ENCODE results near the gene ECHDC3.

The ECHDC3 gene

DNA sequence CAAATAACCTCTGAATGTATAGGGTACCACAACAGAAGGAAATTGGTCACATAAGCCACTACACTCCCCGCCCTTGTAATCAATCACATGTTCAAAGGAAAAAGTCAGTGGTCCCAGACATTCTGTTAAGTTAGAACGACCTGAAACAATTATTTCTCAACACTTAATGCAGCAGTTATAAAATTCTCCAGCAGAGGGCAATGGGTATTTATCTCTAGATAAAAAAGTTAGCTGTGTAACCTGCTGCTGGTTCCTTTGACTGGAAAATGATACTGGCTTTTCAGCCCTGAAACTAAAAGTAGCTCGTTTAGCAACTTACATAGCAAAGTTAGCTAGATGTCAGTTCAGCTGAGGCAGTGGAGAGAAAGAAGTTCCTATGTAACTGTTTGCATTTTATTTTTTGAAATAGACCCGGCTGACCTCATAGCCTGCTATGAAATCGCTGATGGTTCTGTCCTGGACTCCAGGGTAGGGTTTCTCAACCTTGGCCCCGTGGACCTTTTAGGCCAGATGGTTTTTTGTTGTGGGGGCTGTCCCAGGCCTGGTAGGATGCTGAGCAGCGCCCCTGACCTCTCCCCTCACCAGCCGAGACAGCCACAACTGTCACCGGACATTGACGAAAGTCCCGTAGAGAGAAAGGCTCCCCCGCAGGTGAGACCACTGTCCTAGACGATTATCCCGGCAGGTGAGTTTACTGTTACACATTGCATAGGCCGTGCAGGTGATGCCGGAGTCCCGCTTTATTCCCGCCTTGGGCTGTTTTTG lies 40.8 kb downstream of the ECHDC3 start:
- DNase-seq (ENCODE audit: low spot score): no peak

DNA sequence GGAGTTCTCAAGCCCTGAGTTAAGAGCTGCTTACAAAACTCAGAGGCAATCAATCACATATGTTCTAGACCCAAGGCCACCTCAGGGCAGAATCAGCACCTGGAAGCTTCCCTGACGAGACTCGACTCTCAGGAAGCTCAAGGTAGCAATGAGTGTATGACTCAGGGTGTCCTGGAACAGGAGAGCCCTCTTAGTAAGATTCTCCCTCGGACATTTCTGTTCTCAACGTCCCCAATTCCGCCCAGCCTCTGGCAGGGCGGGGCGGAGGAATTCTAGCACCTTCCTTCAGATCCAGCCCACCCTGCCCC lies 41.3 kb downstream of the ECHDC3 start:
- DNase-seq (ENCODE audit: low spot score): no peak

DNA sequence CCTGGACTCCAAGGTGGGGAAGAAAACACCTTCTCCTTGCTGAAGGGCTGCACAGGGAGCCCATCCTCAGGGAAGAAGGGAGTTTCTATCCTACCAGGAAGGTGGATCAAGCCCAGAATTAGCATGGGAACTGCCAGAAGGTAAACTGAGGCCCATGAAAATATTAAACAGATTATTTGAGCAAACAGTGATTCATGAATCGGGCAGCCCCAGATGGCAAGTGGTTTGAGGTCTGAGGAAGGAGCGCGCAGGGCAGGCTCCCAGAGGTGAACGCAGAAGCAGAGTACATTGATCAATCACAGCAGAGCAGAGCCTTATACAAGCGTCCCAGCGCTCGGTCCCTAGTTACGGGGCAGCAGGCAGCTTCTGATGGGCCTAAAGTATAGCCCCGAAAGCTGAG lies 45.2 kb downstream of the ECHDC3 start:
- DNase-seq (ENCODE audit: low spot score): no peak

DNA sequence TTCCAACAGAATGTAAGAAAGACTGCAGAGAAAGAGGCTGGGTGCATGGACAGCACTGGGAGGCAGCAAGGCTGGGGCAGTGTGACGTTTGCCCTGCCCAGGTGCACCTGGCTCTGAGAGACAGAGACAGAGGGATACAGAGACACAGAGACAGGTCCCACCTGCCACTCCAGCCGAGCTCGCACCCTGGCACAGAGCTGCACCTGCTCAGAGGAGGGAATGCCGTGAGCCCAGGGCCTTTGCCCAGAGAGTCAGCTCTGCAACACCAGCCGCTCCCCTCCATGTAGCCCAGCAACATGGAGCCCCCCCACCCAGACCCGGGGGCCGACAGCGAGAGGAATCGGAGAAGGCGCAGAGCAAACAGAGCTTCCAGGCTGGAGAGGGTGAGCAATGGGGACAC lies 45.7 kb downstream of the ECHDC3 start:
- DNase-seq (ENCODE audit: low spot score): no peak

DNA sequence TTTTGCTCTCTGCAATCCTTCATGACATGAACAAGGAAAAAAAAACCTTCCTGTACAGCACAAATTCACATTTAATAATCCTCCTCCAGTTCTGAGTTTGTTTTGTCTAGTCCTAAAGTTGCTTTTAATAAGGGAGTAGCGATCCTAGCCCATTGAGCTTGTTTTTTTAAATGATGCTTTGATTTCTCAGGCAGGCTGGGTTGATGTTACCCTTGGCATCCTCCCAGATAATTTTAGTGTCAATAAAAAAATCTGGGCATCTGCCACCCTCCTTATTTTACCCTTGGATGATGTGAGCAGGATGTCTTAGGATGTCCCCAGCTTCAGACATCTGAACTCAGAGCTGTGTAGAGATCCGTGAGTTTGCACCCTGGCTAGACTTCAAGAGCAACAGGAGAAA lies 47.1 kb downstream of the ECHDC3 start:
- DNase-seq (ENCODE audit: low spot score): no peak

DNA sequence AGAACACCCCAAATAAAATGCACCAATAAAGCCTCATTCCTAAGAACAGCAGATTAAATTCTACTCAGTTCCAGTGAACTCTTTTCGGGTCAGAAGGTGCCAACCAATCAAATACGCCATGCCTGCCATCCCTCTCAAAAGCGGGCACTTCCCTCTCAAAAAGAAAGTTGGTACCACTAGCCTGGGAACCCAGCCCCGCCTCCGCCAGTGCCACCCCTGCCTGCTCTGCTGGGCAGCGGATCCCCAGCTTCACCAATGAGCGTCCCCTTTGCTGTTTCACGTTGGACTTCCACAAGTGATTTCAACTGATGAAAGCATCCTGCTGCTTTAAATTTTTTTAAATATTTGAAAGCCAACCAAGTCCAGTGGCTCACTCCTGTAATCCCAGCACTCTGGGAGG lies 47.8 kb downstream of the ECHDC3 start:
- no peak for DNase-seq (ENCODE audit: low spot score)

DNA sequence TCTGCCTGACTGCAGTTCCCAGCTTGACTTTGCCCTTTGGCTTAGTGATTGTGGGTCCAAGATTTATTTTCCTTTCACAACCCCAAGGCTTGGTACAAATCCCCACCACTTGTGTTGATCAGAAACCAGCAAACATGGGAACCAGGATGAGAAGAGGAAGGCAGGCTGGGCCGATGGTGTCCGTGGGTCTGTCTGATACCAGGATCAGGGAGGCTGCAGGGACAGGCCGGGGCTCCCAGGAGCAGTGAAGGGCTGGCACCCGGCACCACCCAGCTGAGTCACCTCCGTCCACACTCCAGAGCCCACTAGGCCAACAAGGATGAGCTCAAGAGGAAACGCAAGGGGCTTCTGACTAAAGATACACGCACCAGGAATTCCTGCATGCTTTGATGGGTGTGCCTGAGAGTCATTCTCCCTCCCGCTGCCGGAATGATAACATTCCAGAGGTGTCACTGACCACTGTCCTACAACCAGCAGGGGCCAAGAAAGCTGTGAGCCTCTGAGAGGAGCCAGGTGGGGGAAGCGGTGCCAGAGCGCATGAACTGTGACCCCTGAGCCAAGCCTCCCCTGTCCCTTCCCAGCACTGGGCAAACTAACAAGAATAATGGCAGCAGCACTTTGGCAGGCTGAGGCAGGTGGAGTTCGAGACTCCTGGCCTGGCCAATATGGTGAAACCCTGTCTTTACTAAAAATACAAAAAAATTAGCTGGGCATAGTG lies 51.7 kb downstream of the ECHDC3 start:
- DNase-seq (ENCODE audit: low spot score): no peak

DNA sequence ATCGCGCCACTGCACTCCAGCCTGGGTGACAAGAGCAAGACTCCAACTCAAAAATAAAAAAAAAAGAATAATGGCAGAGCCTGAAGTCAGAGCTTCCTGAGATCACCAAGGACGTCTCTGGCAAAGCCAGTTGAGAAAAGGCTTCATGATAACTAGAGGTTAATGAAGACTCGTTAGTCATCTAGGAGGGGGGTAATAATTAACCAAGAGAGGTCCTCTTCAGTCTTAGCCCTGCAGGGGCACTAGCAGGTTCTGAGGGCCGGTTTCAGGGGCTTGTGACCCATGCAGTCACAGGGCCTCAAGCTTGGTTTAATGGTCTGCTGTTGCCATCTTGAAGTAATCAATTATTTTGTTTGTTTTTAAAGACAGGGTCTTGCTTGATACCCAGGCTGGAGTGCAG lies 52.4 kb downstream of the ECHDC3 start:
- no peak for DNase-seq (ENCODE audit: low spot score)

DNA sequence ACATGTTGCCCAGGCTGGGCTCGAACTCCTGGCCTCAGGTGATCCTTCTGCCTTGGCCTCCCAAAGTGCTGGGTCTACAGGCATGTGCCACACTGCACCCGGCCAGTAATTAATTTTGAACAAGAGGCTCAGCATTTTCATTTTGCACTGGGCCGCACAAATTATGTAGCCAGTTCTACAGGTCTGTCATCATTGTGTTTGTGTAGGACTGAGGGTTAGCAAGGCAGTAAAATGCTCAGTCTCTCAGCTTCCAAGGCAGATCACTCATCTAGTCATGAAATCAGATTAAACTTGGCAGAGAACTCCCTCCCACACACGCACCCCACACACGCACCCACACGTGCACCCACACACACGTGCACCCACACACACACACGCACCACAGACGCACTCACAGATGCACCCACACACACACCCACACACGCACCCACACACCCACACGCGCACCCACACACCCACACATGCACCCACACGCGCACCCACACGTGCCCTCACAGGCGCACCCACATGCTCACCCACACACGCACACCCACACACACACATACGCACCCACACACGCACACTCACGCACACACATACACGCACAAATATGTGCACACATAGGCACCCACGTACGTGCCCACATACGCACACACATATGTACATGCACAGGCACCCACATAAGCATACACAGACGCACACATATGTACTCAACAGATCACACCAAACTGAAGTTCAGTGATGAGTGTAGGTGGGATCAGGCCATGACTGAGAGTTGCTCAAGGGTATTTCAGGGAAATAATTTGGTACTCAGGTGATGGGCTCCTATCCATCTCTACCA lies 53.1 kb downstream of the ECHDC3 start:
- no peak for DNase-seq (ENCODE audit: low spot score)

DNA sequence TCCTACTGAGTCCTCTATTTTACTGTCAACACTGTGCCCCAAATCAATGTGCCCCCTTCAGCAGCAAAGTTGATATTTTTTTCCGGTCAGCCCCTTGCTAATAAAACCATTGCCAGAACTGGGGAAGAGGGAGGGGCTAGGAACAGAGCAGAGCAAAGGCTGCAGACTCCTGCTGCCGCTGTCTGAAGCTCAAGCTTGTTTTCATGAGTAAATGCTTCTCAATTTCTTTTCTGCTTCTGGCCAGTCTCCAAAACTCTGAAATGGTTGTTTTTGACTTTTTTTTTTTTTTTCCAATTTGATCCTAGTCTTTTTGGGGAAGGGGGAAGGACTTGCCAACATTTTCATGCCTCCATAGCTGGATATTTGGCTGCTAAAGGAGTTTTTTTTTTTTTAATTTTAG lies 54.3 kb downstream of the ECHDC3 start:
- no peak for DNase-seq (ENCODE audit: low spot score)

DNA sequence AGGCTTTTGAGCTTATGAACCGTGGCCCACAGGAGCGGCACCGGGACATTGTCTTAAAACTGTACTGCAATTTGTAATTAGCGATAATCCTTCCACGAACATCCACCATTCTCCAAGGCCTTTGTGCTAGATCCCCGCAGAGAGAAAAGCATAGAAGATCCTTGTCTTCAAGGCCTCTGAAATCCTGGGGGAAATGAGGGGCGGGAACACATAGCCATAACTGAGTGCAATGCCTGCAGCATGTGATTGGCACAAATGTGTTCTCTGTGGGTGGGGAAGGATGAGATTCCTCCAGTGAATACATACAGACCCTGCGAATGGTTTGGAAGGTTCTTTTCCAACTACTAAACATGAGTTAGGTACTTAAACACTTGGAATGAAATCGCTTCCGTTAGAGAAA lies 55.1 kb downstream of the ECHDC3 start:
- no peak for DNase-seq (ENCODE audit: low spot score)

DNA sequence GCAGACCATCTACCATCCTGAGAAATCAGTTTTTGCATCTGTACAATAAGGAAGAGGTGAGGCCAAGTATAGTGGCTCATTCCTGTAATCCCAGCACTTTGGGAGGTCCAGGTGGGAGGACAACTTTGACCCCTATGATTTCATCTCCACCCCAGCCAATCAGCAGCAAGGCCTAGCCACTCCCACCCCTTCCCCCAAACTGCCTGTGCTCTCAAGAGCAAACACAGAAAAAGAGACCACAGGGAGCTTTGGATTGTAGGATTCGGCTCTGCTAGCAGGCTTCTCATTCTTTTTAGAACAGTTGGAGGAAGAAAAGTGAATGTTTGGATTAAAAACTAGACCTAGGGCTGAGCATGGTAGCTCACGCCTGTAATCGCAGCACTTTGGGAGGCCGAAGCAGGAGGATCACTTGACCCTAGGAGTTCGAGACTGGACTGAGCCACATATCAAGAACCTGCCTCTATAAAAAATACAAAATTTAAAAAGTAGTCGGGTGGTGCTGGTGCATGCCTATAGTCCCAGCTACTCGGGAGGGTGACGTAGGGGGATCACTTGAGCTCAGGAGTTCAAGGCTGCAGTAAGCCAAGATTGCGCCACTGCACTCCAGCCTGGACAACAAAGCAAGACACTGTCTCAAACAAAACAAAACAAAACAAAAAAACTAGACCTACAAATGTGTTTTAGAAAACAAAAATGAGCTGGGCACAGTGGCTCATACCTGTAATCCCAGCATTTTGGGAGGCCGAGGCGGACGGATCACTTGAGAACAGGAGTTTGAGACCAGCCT lies 55.9 kb downstream of the ECHDC3 start:
- DNase-seq (ENCODE audit: low spot score): no peak

DNA sequence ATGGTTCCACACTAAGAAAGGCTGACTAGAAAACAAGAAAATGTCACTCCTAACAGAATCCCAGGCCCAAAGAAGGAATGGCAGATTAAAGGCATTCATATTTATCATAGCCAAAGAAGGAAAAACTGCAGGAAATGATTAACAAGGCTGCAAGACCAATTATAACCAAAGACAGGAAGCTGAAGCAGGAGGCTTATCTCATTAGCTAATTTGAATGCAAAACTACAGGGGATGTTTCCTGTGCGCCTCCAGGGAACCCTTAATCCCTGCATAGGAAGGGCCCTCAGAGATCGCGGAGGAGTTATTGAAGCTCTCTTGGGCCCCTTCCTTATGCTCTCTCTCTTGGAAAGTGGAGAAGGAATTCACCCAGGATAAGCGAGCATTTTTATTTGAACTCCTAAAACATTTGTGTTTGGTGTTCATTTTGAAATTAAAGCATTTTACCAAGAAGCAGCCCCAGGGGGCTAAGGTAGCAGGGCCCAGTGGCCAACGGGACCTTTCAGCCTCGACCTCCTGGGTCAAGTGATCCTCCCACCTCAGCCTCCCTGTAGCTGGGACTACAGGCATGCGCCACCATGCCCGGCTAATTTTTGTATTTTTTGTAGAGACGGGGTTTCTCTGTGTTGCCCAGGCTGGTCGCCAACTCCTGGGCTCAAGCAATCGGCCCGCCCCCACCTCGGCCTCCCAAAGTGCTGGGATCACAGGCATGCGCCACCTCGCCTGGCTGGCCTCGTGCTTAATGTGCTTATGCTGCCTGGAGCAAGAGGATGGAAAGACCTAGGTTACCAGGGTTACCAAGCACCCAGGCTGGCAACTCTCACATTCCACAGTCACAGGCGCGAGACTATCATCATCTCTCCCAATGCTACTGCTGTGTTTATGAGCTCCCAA lies 56.9 kb downstream of the ECHDC3 start:
- DNase-seq (ENCODE audit: low spot score): no peak

DNA sequence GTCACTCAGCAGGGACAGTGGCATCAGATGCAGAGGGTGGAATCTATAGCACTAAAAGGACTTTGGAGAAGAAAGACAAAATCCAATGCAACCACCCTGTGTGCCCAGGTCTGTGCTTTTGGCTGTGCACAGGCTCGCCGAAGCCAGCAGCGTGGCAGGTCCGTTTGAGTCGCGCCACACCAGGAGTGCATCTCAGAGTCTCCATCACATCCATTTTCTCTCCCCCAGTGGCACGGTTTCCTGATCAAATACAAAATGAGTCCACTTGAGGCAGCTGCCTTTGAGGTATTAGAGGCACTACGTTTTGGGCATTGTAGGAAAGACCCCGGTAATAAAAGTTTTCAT lies 57.5 kb downstream of the ECHDC3 start:
- no peak for DNase-seq (ENCODE audit: low spot score)

DNA sequence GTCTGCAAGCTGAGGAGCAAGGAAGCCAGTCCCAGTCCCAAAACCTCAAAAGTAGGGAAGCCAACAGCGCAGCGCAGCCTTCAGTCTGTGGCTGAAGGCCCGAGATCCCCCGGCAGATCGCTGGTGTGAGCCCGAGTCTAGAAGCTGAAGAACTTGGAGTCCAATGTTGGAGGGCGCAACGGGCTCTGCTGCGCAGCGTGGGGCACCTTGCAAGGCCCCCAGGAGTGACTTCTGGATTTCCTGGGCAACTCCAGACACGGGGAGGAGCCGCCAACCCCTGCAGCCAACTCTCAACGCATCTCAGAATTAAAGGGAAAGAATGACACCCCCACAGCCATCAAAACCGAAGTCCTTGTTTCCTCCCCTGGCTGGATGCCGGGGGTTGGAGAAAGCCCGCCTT lies 62.2 kb downstream of the ECHDC3 start:
- no peak for DNase-seq (ENCODE audit: low spot score)

DNA sequence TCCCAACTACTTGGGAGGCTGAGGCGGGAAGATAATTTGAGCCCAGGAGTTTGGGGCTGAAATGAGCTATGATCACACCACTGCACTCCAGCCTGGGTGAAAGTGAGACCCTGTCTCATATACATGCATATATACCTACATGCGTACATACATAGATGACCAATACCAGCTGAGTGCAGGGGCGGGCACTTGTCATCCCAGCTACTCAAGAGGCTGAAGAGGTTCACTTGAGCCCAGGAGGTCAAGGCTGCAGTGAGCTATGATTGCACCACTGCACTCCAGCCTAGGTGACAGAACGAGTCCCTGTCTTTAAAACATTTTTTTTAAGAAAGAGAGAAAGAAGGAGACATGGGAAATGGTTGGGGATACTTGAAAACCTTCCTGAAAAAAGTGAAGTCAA lies 63.6 kb downstream of the ECHDC3 start:
- DNase-seq (ENCODE audit: low spot score): no peak

DNA sequence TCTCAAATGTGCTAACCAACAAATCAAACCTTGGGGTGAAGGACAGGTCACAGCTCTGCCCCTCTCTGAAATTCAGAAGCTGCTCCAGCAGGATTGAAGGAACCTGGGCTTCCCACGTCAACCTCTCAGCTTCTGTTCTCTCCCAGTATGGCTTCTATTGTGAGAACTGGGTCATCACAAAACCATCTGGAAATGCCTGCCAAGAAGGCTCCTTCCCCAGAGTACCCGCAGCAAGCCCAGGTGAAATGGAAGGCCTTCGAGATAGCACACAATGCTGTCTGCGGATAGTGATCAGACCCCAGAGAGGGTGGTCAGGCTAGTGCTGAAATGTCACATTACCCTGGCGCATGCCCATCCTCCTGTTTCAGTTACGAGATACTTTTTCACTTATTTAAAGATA lies 64.5 kb downstream of the ECHDC3 start:
- DNase-seq (ENCODE audit: low spot score): no peak

DNA sequence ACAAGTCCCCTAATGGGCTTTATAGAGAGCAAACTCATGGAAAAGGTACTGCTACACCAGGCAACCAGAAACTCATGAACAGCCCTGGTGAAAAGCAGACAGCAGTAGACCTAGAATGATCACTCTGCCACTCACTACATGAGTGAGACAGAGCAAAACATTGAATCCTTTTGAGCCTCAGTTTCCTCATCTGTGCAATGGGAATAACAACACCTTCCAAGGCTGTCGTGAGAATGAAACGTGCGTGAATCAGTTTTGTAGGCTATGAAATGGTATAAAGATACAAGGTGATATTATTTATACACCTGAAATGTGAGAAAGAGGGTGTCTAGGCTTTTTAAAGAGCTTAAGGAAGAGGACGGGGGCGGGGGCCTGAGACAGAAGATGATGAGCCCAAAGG lies 66.6 kb downstream of the ECHDC3 start:
- no peak for DNase-seq (ENCODE audit: low spot score)

DNA sequence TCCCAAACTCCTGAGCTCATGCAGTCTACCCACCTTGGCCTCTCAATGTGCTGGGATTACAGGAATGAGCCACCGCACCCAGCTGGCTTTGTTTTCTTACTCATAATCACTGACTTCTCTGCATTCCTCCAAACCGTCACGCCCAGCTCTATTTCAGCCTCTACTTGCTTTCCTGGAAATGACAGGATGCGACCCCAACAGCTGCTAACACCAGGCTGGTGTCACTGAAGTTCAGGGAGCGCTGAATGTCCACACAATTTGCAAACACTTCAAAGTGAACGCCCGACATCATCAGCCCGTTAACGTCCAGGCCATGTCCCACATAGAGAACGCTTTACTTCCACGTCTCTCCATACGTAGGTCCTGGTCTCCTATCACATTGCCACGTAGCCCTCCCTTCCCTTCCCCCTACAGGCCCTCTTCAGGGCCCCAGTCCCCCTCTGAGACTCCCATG lies 68.2 kb downstream of the ECHDC3 start:
- no peak for DNase-seq (ENCODE audit: low spot score)

DNA sequence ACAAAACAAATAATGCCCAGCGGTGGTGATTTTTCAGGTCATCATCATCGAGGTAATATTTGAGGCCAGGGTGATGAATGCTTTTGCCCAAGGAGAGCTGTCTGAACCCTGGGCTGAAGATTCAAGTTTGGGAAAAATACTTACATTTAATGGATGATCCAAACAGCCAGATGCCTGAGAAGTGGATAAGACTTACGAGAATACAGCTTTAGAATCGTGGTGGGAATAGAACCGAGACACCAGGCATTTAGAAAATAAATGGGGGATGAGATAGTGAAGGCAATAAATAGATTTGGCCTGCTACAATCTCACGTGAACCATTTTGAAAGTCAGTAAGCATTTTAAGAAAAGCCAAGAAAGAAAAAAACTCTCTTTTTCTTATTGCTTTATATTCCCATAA lies 68.8 kb downstream of the ECHDC3 start:
- DNase-seq (ENCODE audit: low spot score): no peak

DNA sequence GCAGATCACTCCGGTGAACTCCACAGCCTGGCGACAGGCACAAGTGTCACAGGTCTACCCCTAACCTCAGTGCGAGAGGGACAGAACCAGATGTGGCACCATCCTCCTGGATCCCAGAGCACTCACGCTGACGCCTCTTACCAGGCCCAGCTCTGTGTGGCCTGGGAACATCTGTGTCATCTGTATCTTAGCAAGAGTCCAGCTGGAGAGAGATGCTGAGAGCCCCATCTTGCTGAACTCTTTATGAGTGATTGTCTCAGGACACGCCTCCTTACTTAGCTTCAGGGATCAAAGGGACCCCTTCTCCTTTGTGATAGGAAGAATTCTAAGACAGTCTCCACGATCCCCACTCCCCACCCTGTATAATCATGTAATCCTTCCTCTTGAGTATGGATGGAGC lies 71.0 kb downstream of the ECHDC3 start:
- no peak for DNase-seq (ENCODE audit: low spot score)

Measured in left forelimb (tissue), 1 donor.